ENCODE results near the gene GDPD4. TPM values are rescaled to one million over a fixed set of nuclear protein-coding genes. Genes with fewer than 3 reads are reported as not detected.

The GDPD4 gene
- total RNA-seq, 1 experiment from 2014 or later: not detected

- TF ChIP-seq, protein P1, sequence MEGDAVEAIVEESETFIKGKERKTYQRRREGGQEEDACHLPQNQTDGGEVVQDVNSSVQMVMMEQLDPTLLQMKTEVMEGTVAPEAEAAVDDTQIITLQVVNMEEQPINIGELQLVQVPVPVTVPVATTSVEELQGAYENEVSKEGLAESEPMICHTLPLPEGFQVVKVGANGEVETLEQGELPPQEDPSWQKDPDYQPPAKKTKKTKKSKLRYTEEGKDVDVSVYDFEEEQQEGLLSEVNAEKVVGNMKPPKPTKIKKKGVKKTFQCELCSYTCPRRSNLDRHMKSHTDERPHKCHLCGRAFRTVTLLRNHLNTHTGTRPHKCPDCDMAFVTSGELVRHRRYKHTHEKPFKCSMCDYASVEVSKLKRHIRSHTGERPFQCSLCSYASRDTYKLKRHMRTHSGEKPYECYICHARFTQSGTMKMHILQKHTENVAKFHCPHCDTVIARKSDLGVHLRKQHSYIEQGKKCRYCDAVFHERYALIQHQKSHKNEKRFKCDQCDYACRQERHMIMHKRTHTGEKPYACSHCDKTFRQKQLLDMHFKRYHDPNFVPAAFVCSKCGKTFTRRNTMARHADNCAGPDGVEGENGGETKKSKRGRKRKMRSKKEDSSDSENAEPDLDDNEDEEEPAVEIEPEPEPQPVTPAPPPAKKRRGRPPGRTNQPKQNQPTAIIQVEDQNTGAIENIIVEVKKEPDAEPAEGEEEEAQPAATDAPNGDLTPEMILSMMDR (IDR thresholded peaks at IDR 0.05 in 2 of 3, conservative IDR thresholded peaks at IDR 0.05 in 1 of 3; ENCODE audit: borderline replicate concordance in 1 of 3, insufficient read depth in 1 of 3, low read depth in 2 of 3, low read length in 2 of 3): no peak
- no peak for TF ChIP-seq YY1 (IDR thresholded peaks at IDR 0.05; ENCODE audit: extremely low read depth, insufficient replicate concordance, low read depth, low read length)
These were observed 45.6 kb upstream of the GDPD4 start (continued) for GRCh38 chr11:77346906-77347603.

GRCh38 chr11:77345621-77346020, 44.1 kb upstream of the GDPD4 start:
- CTCF ChIA-PET: no interaction called here
- no TSS peak for BruUV-seq (replicated peaks)
- H3K9ac ChIP-seq (ENCODE audit: low read length): no peak overlapping the region

GRCh38 chr11:77340501-77340900, 39.0 kb upstream of the GDPD4 start:
- RAD21 ChIA-PET (ENCODE audit: low non-redundant PET in 1 of 2, low total read pairs in 2 of 2, uncharacterized antibody in 2 of 2, unreplicated experiment in 2 of 2): no interaction called here
- no peak for DNase-seq (ENCODE audit: low read depth, low spot score)
- POLR2A ChIA-PET: no interaction called here
- H3K27me3 ChIP-seq (ENCODE audit: insufficient read depth, low read length): no peaks in the 10 kb centered on the region
- no peak overlapping the region for H2AFZ ChIP-seq (ENCODE audit: low read depth, low read length, poor library complexity, severe bottlenecking)
- no peak overlapping the region for H3K9ac ChIP-seq (ENCODE audit: low read length)
- CTCF ChIA-PET: no interaction called here
- no peaks in the 10 kb centered on the region for H3K4me1 ChIP-seq (ENCODE audit: control insufficient read depth in 1 of 2, insufficient read depth in 2 of 2, low read length in 2 of 2)
- intact Hi-C loops (cut with micrococcal nuclease): no loop called here
- no peak for ATAC-seq
- no peaks in the 10 kb centered on the region for H4K20me1 ChIP-seq (ENCODE audit: insufficient read depth)
- H3K4me3 ChIP-seq (replicated peaks in 1 of 2; ENCODE audit: low read depth in 1 of 2, low read length in 2 of 2): no peak overlapping the region
- H3K9me2 ChIP-seq (ENCODE audit: insufficient read depth): no peaks in the 10 kb centered on the region
- no peaks in the 10 kb centered on the region for H3K79me2 ChIP-seq (ENCODE audit: insufficient read depth, low read length)
- H3K36me3 ChIP-seq (ENCODE audit: control insufficient read depth in 1 of 2, insufficient read depth in 2 of 2, low read length in 2 of 2): peaks cover 2 to 18% of the 10 kb centered on the region in 2 experiments; a peak in 3 of 4 replicates
- no TSS peak for BruUV-seq (replicated peaks)
- H3K4me2 ChIP-seq (ENCODE audit: low read length): no peak overlapping the region
- no peaks in the 10 kb centered on the region for H3K9me3 ChIP-seq (ENCODE audit: control insufficient read depth in 1 of 2, insufficient read depth in 1 of 2, low read depth in 1 of 2, low read length in 2 of 2)
- H3K27ac ChIP-seq (ENCODE audit: low read depth, low read length): no peak overlapping the region
- TF ChIP-seq SIN3A (IDR thresholded peaks at IDR 0.05; ENCODE audit: low read depth) (no peak), YY1 (IDR thresholded peaks at IDR 0.05; ENCODE audit: extremely low read depth, insufficient replicate concordance, low read depth, low read length) (no peak), CBX3 (IDR thresholded peaks at IDR 0.05; ENCODE audit: low read depth) (no peak), TCF7L2 (IDR thresholded peaks at IDR 0.05; ENCODE audit: borderline replicate concordance, extremely low read depth, insufficient read depth, insufficient read length) (no peak)
- TF ChIP-seq, protein P2, sequence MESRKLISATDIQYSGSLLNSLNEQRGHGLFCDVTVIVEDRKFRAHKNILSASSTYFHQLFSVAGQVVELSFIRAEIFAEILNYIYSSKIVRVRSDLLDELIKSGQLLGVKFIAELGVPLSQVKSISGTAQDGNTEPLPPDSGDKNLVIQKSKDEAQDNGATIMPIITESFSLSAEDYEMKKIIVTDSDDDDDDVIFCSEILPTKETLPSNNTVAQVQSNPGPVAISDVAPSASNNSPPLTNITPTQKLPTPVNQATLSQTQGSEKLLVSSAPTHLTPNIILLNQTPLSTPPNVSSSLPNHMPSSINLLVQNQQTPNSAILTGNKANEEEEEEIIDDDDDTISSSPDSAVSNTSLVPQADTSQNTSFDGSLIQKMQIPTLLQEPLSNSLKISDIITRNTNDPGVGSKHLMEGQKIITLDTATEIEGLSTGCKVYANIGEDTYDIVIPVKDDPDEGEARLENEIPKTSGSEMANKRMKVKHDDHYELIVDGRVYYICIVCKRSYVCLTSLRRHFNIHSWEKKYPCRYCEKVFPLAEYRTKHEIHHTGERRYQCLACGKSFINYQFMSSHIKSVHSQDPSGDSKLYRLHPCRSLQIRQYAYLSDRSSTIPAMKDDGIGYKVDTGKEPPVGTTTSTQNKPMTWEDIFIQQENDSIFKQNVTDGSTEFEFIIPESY (IDR thresholded peaks at IDR 0.05; ENCODE audit: extremely low read depth, insufficient replicate concordance, low read length): no peak
- TF ChIP-seq, protein P3, sequence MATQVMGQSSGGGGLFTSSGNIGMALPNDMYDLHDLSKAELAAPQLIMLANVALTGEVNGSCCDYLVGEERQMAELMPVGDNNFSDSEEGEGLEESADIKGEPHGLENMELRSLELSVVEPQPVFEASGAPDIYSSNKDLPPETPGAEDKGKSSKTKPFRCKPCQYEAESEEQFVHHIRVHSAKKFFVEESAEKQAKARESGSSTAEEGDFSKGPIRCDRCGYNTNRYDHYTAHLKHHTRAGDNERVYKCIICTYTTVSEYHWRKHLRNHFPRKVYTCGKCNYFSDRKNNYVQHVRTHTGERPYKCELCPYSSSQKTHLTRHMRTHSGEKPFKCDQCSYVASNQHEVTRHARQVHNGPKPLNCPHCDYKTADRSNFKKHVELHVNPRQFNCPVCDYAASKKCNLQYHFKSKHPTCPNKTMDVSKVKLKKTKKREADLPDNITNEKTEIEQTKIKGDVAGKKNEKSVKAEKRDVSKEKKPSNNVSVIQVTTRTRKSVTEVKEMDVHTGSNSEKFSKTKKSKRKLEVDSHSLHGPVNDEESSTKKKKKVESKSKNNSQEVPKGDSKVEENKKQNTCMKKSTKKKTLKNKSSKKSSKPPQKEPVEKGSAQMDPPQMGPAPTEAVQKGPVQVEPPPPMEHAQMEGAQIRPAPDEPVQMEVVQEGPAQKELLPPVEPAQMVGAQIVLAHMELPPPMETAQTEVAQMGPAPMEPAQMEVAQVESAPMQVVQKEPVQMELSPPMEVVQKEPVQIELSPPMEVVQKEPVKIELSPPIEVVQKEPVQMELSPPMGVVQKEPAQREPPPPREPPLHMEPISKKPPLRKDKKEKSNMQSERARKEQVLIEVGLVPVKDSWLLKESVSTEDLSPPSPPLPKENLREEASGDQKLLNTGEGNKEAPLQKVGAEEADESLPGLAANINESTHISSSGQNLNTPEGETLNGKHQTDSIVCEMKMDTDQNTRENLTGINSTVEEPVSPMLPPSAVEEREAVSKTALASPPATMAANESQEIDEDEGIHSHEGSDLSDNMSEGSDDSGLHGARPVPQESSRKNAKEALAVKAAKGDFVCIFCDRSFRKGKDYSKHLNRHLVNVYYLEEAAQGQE (IDR thresholded peaks at IDR 0.05; ENCODE audit: low read depth): no peak

More at GRCh38 chr11:77345621-77346020, 44.1 kb upstream of the GDPD4 start:
- H4K20me1 ChIP-seq (ENCODE audit: insufficient read depth): no peaks in the 10 kb centered on the region
- ChIA-PET POLR2A (no interaction called here), RAD21 (ENCODE audit: low non-redundant PET in 1 of 2, low total read pairs in 2 of 2, uncharacterized antibody in 2 of 2, unreplicated experiment in 2 of 2) (no interaction called here)
- no peak overlapping the region for H2AFZ ChIP-seq (ENCODE audit: low read depth, low read length, poor library complexity, severe bottlenecking)
- H3K9me3 ChIP-seq (ENCODE audit: control insufficient read depth in 1 of 2, insufficient read depth in 1 of 2, low read depth in 1 of 2, low read length in 2 of 2): no peaks in the 10 kb centered on the region
- intact Hi-C loops (cut with micrococcal nuclease): no loop called here
- H3K9me2 ChIP-seq (ENCODE audit: insufficient read depth): no peaks in the 10 kb centered on the region
- DNase-seq (ENCODE audit: low read depth, low spot score) (no peak), ATAC-seq (no peak)
- H3K27ac ChIP-seq (ENCODE audit: low read depth, low read length): no peak overlapping the region
- no peaks in the 10 kb centered on the region for H3K27me3 ChIP-seq (ENCODE audit: insufficient read depth, low read length)
- H3K4me3 ChIP-seq (replicated peaks in 1 of 2; ENCODE audit: low read depth in 1 of 2, low read length in 2 of 2): no peak overlapping the region
- no peak overlapping the region for H3K4me2 ChIP-seq (ENCODE audit: low read length)
- H3K4me1 ChIP-seq (ENCODE audit: control insufficient read depth in 1 of 2, insufficient read depth in 2 of 2, low read length in 2 of 2): no peaks in the 10 kb centered on the region
- H3K36me3 ChIP-seq (ENCODE audit: control insufficient read depth in 1 of 2, insufficient read depth in 2 of 2, low read length in 2 of 2): peaks cover 0 to 11% of the 10 kb centered on the region in 2 experiments; a peak in 2 of 4 replicates
- no peak for TF ChIP-seq POLR2AphosphoS5 (IDR thresholded peaks at IDR 0.05; ENCODE audit: low read depth, low read length)
- TF ChIP-seq CBX3 (IDR thresholded peaks at IDR 0.05; ENCODE audit: low read depth): no peak
- no peaks in the 10 kb centered on the region for H3K79me2 ChIP-seq (ENCODE audit: insufficient read depth, low read length)
